HepG2 (cell line): ENCODE results near the gene ATP11A. TPM values are rescaled to one million over a fixed set of nuclear protein-coding genes. Genes with fewer than 3 reads are reported as not detected.

Source experiments
- ATF7-NPFF ChIP-seq: sonication (generic); formaldehyde crosslinking; IDR thresholded peaks from 2 replicates; pipeline ENCODE4 v1.8.1; 2023; ENCODE audit warnings: mild to moderate bottlenecking, low read depth, missing genetic modification reagents, moderate library complexity
- CENPBD1 ChIP-seq: sonication (generic); formaldehyde crosslinking; IDR thresholded peaks from 2 replicates; pipeline ENCODE4 v1.8.0; 2022; ENCODE audit warnings: missing genetic modification reagents, low read depth, mild to moderate bottlenecking, borderline replicate concordance
- ESRRA ChIP-seq: sonication (generic); formaldehyde crosslinking; IDR thresholded peaks from 2 replicates; pipeline ENCODE4 v1.5.1; 2020; ENCODE audit warnings: mild to moderate bottlenecking, low read depth, missing genetic modification reagents
- FOXO1 ChIP-seq: sonication (generic); formaldehyde crosslinking; IDR thresholded peaks from 2 replicates; pipeline ENCODE4 v1.4.0; 2020; ENCODE audit warnings: missing genetic modification reagents
- HDAC1 ChIP-seq: sonication (generic); formaldehyde crosslinking; IDR thresholded peaks from 2 replicates; pipeline ENCODE4 v1.5.1; 2020; ENCODE audit warnings: mild to moderate bottlenecking, missing genetic modification reagents
- HNF4A ChIP-seq: sonication (generic); formaldehyde crosslinking; IDR thresholded peaks from 2 replicates; pipeline ENCODE4 v1.4.0; 2020; ENCODE audit warnings: missing genetic modification reagents
- HNRNPL ChIP-seq: fragments of 200-400 bp; formaldehyde crosslinking; IDR thresholded peaks from 2 replicates; pipeline ENCODE4 v1.6.1; 2017; ENCODE audit warnings: mild to moderate bottlenecking, low read depth, low read length
- IRX3 ChIP-seq: sonication (generic); formaldehyde crosslinking; IDR thresholded peaks from 2 replicates; pipeline ENCODE4 v1.8.1; 2023; ENCODE audit warnings: mild to moderate bottlenecking, low read depth, missing genetic modification reagents, borderline replicate concordance
- MATR3 ChIP-seq: sonication (generic); formaldehyde crosslinking; IDR thresholded peaks from 2 replicates; pipeline ENCODE4 v1.4.0; 2020; ENCODE audit warnings: missing genetic modification reagents
- NRL ChIP-seq: sonication (generic); formaldehyde crosslinking; IDR thresholded peaks from 2 replicates; pipeline ENCODE4 v1.5.0; 2020; ENCODE audit warnings: missing genetic modification reagents, mild to moderate bottlenecking, moderate library complexity, borderline replicate concordance
- YY1 ChIP-seq: IDR thresholded peaks from 2 replicates; pipeline ENCODE4 v1.6.1; 2011; ENCODE audit warnings: low read length, low read depth, moderate library complexity, mild to moderate bottlenecking; ENCODE audit not compliant: insufficient read depth, insufficient replicate concordance
- ZNF574 ChIP-seq: sonication (generic); formaldehyde crosslinking; IDR thresholded peaks from 2 replicates; pipeline ENCODE4 v1.4.0; 2020; ENCODE audit warnings: missing genetic modification reagents
- ZNF704 ChIP-seq: sonication (generic); formaldehyde crosslinking; IDR thresholded peaks from 2 replicates; pipeline ENCODE4 v1.8.1; 2023; ENCODE audit warnings: mild to moderate bottlenecking, inconsistent platforms, moderate library complexity, missing genetic modification reagents, borderline replicate concordance
- ZNF773 ChIP-seq: sonication (generic); formaldehyde crosslinking; IDR thresholded peaks from 2 replicates; pipeline ENCODE4 v1.4.0; 2020; ENCODE audit warnings: missing genetic modification reagents, borderline replicate concordance
- polyA plus RNA-seq, 8 experiments: library from polyadenylated mRNA; depleted of rRNA in 3 of 8; stranded (reverse) in 7 of 8; unstranded in 1 of 8; fragments of >200 nt; fragmentation: Illumina TruSeq in 4 of 8; extraction: Trizol in 4 of 8; gene quantifications; 2 replicates each; pipeline versions ENCODE4 v1.2.1 to v1.2.3, GENCODE V29; 2011 to 2016; ENCODE audit warnings: low read depth in 4 of 8, missing spikeins in 1 of 8, mixed read lengths in 1 of 8; ENCODE audit not compliant: insufficient read depth in 1 of 8
- total RNA-seq, 5 experiments: library from RNA; depleted of rRNA; stranded (reverse); fragments of >200 nt; fragmentation: Illumina TruSeq; extraction: Trizol; gene quantifications; 2 replicates each; pipeline ENCODE4 v1.2.3, GENCODE V29; 2016; ENCODE audit warnings: low read depth in 1 of 5

Gene ATP11A
- total and polyA plus RNA-seq, 2 of the 13 experiments (the other 11 are each of a cell fraction or from before 2014, with no cell fraction given): 18.4 to 20.1 TPM

GRCh38 chr13:112711528-112712265 lies 21.9 kb downstream of the ATP11A start (continued):
- TF ChIP-seq YY1 (peak; percentile 36), FOXO1 (CRISPR knock-in tag) (peak; percentile 46; the same call in 1 of the 2 replicates), HNF4A (CRISPR knock-in tag) (peak; percentile 78), ATF7-NPFF (CRISPR knock-in tag) (no peak), CENPBD1 (CRISPR knock-in tag) (no peak), ZNF704 (CRISPR knock-in tag) (no peak), NRL (CRISPR knock-in tag) (no peak), MATR3 (CRISPR knock-in tag) (no peak), HDAC1 (CRISPR knock-in tag) (peak; percentile 38; the same call in 1 of the 2 replicates), IRX3 (CRISPR knock-in tag) (no peak), ESRRA (no peak), ZNF773 (CRISPR knock-in tag) (no peak), ZNF574 (no peak; the same call in none of the 2 replicates), HNRNPL (0 out of 2 replicates have a peak, but pooled peaks have one; percentile 60)
